ENCODE measurements around the gene POU6F2. TPM values are rescaled to one million over a fixed set of nuclear protein-coding genes. Genes with fewer than 3 reads are reported as not detected.
"Not testable (repeated sequence)": the region's sequence is repeated elsewhere in the genome, so short reads cannot be mapped to it uniquely, and the experiment has no call there.

Gene POU6F2
- total RNA-seq, 2 experiments from 2014 or later: not detected

GRCh38 chr7:39310699-39311098 lies 333.0 kb downstream of the POU6F2 start:
- H3K27me3 Mint-ChIP-seq: peaks cover 2% of the 10 kb centered on the region
- H3K27ac Mint-ChIP-seq: no peak overlapping the region
- ChIA-PET POLR2A (no interaction called here), CTCF (no interaction called here)
- no peak for DNase-seq
- no peaks in the 10 kb centered on the region for H3K36me3 Mint-ChIP-seq (ENCODE audit: low read depth)
- H3K4me3 Mint-ChIP-seq: no peak overlapping the region
- H3K4me1 Mint-ChIP-seq: no peaks in the 10 kb centered on the region
- no peaks in the 10 kb centered on the region for H3K9me3 Mint-ChIP-seq

- DNase-seq: no peak
- POLR2A ChIA-PET: no interaction called here
- H3K9me3 Mint-ChIP-seq: no peaks in the 10 kb centered on the region
- H3K27ac Mint-ChIP-seq: no peak overlapping the region
- no peaks in the 10 kb centered on the region for H3K4me1 Mint-ChIP-seq
- no peaks in the 10 kb centered on the region for H3K36me3 Mint-ChIP-seq (ENCODE audit: low read depth)
- peaks cover 2% of the 10 kb centered on the region for H3K27me3 Mint-ChIP-seq
- CTCF ChIA-PET: no interaction called here
- no peak overlapping the region for H3K4me3 Mint-ChIP-seq
Measured at GRCh38 chr7:39312254-39312989, 334.7 kb downstream of the POU6F2 start.

- Mint-ChIP-seq H3K9me3 (no peaks in the 10 kb centered on the region), H3K36me3 (ENCODE audit: low read depth) (no peaks in the 10 kb centered on the region)
- CTCF ChIA-PET: no interaction called here
Measured at GRCh38 chr7:39313376-39313775, 335.7 kb downstream of the POU6F2 start.

GRCh38 chr7:39313974-39314373 lies 336.3 kb downstream of the POU6F2 start:
- DNase-seq: no peak
- no peaks in the 10 kb centered on the region for H3K9me3 Mint-ChIP-seq
- peaks cover 2% of the 10 kb centered on the region for H3K27me3 Mint-ChIP-seq
- H3K4me3 Mint-ChIP-seq: no peak overlapping the region
- CTCF ChIA-PET: no interaction called here
- no peaks in the 10 kb centered on the region for H3K4me1 Mint-ChIP-seq
- POLR2A ChIA-PET: no interaction called here
- no peak overlapping the region for H3K27ac Mint-ChIP-seq
- no peaks in the 10 kb centered on the region for H3K36me3 Mint-ChIP-seq (ENCODE audit: low read depth)

More at GRCh38 chr7:39313376-39313775, 335.7 kb downstream of the POU6F2 start:
- Mint-ChIP-seq H3K4me1 (no peaks in the 10 kb centered on the region), H3K27me3 (peaks cover 2% of the 10 kb centered on the region), H3K27ac (no peak overlapping the region), H3K4me3 (no peak overlapping the region)
- DNase-seq: no peak
- POLR2A ChIA-PET: no interaction called here

GRCh38 chr7:39317107-39317506 lies 339.4 kb downstream of the POU6F2 start:
- CTCF ChIA-PET: no interaction called here
- Mint-ChIP-seq H3K4me3 (no peak overlapping the region), H3K36me3 (ENCODE audit: low read depth) (no peaks in the 10 kb centered on the region), H3K27me3 (peaks cover 2% of the 10 kb centered on the region), H3K4me1 (no peaks in the 10 kb centered on the region), H3K9me3 (no peaks in the 10 kb centered on the region), H3K27ac (no peak overlapping the region)
- POLR2A ChIA-PET: no interaction called here
- DNase-seq: no peak

GRCh38 chr7:39317896-39318295 lies 340.2 kb downstream of the POU6F2 start:
- ChIA-PET POLR2A (no interaction called here), CTCF (no interaction called here)
- peaks cover 2% of the 10 kb centered on the region for H3K27me3 Mint-ChIP-seq
- H3K27ac Mint-ChIP-seq: no peak overlapping the region
- H3K36me3 Mint-ChIP-seq (ENCODE audit: low read depth): no peaks in the 10 kb centered on the region
- H3K9me3 Mint-ChIP-seq: no peaks in the 10 kb centered on the region
- no peak overlapping the region for H3K4me3 Mint-ChIP-seq
- H3K4me1 Mint-ChIP-seq: no peaks in the 10 kb centered on the region
- DNase-seq: no peak

GRCh38 chr7:39321245-39321644 lies 343.5 kb downstream of the POU6F2 start:
- Mint-ChIP-seq H3K9me3 (peaks cover 3% of the 10 kb centered on the region), H3K27ac (no peak overlapping the region), H3K36me3 (ENCODE audit: low read depth) (no peaks in the 10 kb centered on the region), H3K4me1 (no peaks in the 10 kb centered on the region), H3K27me3 (no peaks in the 10 kb centered on the region), H3K4me3 (no peak overlapping the region)
- no peak for DNase-seq
- ChIA-PET POLR2A (no interaction called here), CTCF (no interaction called here)

GRCh38 chr7:39321909-39322498 lies 344.3 kb downstream of the POU6F2 start:
- ChIA-PET CTCF (no interaction called here), POLR2A (no interaction called here)
- Mint-ChIP-seq H3K9me3 (peaks cover 3% of the 10 kb centered on the region), H3K36me3 (ENCODE audit: low read depth) (no peaks in the 10 kb centered on the region), H3K4me3 (no peak overlapping the region), H3K4me1 (no peaks in the 10 kb centered on the region), H3K27ac (no peak overlapping the region), H3K27me3 (no peaks in the 10 kb centered on the region)
- DNase-seq: no peak

GRCh38 chr7:39324139-39324760 lies 346.5 kb downstream of the POU6F2 start:
- ChIA-PET POLR2A (no interaction called here), CTCF (no interaction called here)
- no peaks in the 10 kb centered on the region for H3K4me1 Mint-ChIP-seq
- H3K9me3 Mint-ChIP-seq: peaks cover 3% of the 10 kb centered on the region
- H3K4me3 Mint-ChIP-seq: no peak overlapping the region
- no peak for DNase-seq
- no peak overlapping the region for H3K27ac Mint-ChIP-seq
- no peaks in the 10 kb centered on the region for H3K27me3 Mint-ChIP-seq
- no peaks in the 10 kb centered on the region for H3K36me3 Mint-ChIP-seq (ENCODE audit: low read depth)

- H3K36me3 Mint-ChIP-seq (ENCODE audit: low read depth); DNase-seq; H3K4me3 Mint-ChIP-seq; H3K27ac Mint-ChIP-seq; H3K27me3 Mint-ChIP-seq; H3K4me1 Mint-ChIP-seq; H3K9me3 Mint-ChIP-seq; CTCF ChIA-PET; POLR2A ChIA-PET: not testable (repeated sequence)
Measured at GRCh38 chr7:39331607-39332006, 353.9 kb downstream of the POU6F2 start.

GRCh38 chr7:39332142-39332541 lies 354.4 kb downstream of the POU6F2 start:
- Mint-ChIP-seq H3K4me1 (no peaks in the 10 kb centered on the region), H3K27ac (no peak overlapping the region), H3K27me3 (no peaks in the 10 kb centered on the region), H3K36me3 (ENCODE audit: low read depth) (no peaks in the 10 kb centered on the region), H3K4me3 (no peak overlapping the region), H3K9me3 (no peaks in the 10 kb centered on the region)
- no peak for DNase-seq
- POLR2A ChIA-PET: no interaction called here
- CTCF ChIA-PET: no interaction called here

- Mint-ChIP-seq H3K27me3 (no peaks in the 10 kb centered on the region), H3K4me1 (no peaks in the 10 kb centered on the region), H3K9me3 (no peaks in the 10 kb centered on the region), H3K27ac (no peak overlapping the region), H3K4me3 (no peak overlapping the region), H3K36me3 (ENCODE audit: low read depth) (no peaks in the 10 kb centered on the region)
- POLR2A ChIA-PET: no interaction called here
- CTCF ChIA-PET: no interaction called here
- no peak for DNase-seq
Measured at GRCh38 chr7:39333701-39334100, 356.0 kb downstream of the POU6F2 start.

GRCh38 chr7:39336442-39336841 lies 358.7 kb downstream of the POU6F2 start:
- Mint-ChIP-seq H3K27ac (no peak overlapping the region), H3K4me1 (no peaks in the 10 kb centered on the region), H3K27me3 (peaks cover 5% of the 10 kb centered on the region), H3K36me3 (ENCODE audit: low read depth) (no peaks in the 10 kb centered on the region), H3K9me3 (no peaks in the 10 kb centered on the region), H3K4me3 (no peak overlapping the region)
- DNase-seq: no peak
- ChIA-PET POLR2A (no interaction called here), CTCF (no interaction called here)

- Mint-ChIP-seq H3K27ac (no peak overlapping the region), H3K4me3 (no peak overlapping the region), H3K36me3 (ENCODE audit: low read depth) (no peaks in the 10 kb centered on the region), H3K4me1 (no peaks in the 10 kb centered on the region), H3K27me3 (peaks cover 5% of the 10 kb centered on the region), H3K9me3 (no peaks in the 10 kb centered on the region)
- POLR2A ChIA-PET: no interaction called here
- DNase-seq: no peak
- CTCF ChIA-PET: no interaction called here
Measured at GRCh38 chr7:39338716-39339115, 361.0 kb downstream of the POU6F2 start.
